C4-2B (cell line): ENCODE measurements around the gene TTC31.

Experiments used
- CTCF ChIP-seq: fragments of 450-650 bp; conservative IDR thresholded peaks from 2 replicates; pipeline ENCODE4 v1.5.1; 2017; ENCODE audit warnings: mild to moderate bottlenecking
- ZFX ChIP-seq: fragments of 450-650 bp; IDR thresholded peaks from 2 replicates; pipeline ENCODE4 v1.6.1; 2017

GRCh38 chr2:74493546-74493945 lies 10.7 kb downstream of the TTC31 start:
- TF ChIP-seq CTCF (no peak), ZFX (no peak)
